ENCODE data around the gene AMPD3.

Gene AMPD3

GRCh38 chr11:10478066-10478465 lies 23.0 kb downstream of the AMPD3 start:
- DNase-seq (ENCODE audit: low spot score): no peak
- TF ChIP-seq, protein P1, sequence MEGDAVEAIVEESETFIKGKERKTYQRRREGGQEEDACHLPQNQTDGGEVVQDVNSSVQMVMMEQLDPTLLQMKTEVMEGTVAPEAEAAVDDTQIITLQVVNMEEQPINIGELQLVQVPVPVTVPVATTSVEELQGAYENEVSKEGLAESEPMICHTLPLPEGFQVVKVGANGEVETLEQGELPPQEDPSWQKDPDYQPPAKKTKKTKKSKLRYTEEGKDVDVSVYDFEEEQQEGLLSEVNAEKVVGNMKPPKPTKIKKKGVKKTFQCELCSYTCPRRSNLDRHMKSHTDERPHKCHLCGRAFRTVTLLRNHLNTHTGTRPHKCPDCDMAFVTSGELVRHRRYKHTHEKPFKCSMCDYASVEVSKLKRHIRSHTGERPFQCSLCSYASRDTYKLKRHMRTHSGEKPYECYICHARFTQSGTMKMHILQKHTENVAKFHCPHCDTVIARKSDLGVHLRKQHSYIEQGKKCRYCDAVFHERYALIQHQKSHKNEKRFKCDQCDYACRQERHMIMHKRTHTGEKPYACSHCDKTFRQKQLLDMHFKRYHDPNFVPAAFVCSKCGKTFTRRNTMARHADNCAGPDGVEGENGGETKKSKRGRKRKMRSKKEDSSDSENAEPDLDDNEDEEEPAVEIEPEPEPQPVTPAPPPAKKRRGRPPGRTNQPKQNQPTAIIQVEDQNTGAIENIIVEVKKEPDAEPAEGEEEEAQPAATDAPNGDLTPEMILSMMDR (IDR thresholded peaks at IDR 0.05; ENCODE audit: extremely low read depth, missing control alignments): no peak

- no peak for DNase-seq (ENCODE audit: low spot score)
- TF ChIP-seq, protein P1 (IDR thresholded peaks at IDR 0.05; ENCODE audit: extremely low read depth, missing control alignments): no peak
Measured at GRCh38 chr11:10478574-10479550, 23.8 kb downstream of the AMPD3 start.

- TF ChIP-seq, protein P1 (IDR thresholded peaks at IDR 0.05; ENCODE audit: extremely low read depth, missing control alignments): no peak
- DNase-seq (ENCODE audit: low spot score): no peak
Measured at GRCh38 chr11:10480026-10480425, 25.0 kb downstream of the AMPD3 start.

- DNase-seq (ENCODE audit: low spot score): no peak
- TF ChIP-seq, protein P1 (IDR thresholded peaks at IDR 0.05; ENCODE audit: extremely low read depth, missing control alignments): no peak
Measured at GRCh38 chr11:10480760-10481159, 25.7 kb downstream of the AMPD3 start.

GRCh38 chr11:10481560-10482349 lies 26.7 kb downstream of the AMPD3 start:
- TF ChIP-seq, protein P1 (IDR thresholded peaks at IDR 0.05; ENCODE audit: extremely low read depth, missing control alignments): no peak
- no peak for DNase-seq (ENCODE audit: low spot score)

DNA sequence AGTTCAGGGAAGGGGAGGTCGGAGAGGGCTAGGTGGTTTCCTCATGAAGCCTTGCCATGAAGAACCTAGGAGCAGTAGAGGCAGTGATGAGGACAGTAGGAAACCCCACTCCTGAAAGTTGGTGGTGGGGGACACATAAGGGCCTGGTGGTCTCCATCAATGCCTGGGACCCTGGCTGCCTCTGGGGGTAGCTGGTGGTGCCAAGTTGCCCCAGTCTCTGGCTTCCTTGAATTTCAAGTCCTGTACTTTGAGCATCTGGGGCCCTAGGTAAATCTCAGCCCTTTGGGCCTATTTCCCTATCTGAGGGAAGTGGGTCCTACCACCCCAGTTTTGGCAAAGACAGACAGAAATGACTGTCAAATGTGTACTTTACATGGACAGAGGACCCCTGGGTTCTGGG lies 28.1 kb downstream of the AMPD3 start:
- TF ChIP-seq, protein P1 (IDR thresholded peaks at IDR 0.05; ENCODE audit: extremely low read depth, missing control alignments): no peak
- no peak for DNase-seq (ENCODE audit: low spot score)

- TF ChIP-seq, protein P1 (IDR thresholded peaks at IDR 0.05; ENCODE audit: extremely low read depth, missing control alignments): no peak
- no peak for DNase-seq (ENCODE audit: low spot score)
Measured at GRCh38 chr11:10483584-10483983, 28.5 kb downstream of the AMPD3 start.

All from GM20000 (cell line).